GM23338 (cell line): ENCODE measurements around the gene GOLGA2. TPM values are rescaled to one million over a fixed set of nuclear protein-coding genes. Genes with fewer than 3 reads are reported as not detected.
A peak's percentile ranks its signal among the peaks of the same experiment; 100 is the strongest.

Experiments
- ATAC-seq: fragments of 200-7000 bp; cut with Tn5 transposase; 3 replicates; pipeline ENCODE4 v1.9.1; 2020
- DNase-seq: peaks from one replicate; pipeline ENCODE4 v3.0.0-alpha.2; 2015; ENCODE audit warnings: low spot score
- H2AFZ ChIP-seq: fragments of 200-600 bp; sonication (generic); 2 replicates; pipeline ENCODE4 v1.8.0; 2016; ENCODE audit warnings: antibody characterized with exemption, mild to moderate bottlenecking, moderate library complexity
- H3F3A ChIP-seq: fragments of 200-600 bp; sonication (generic); replicated peaks from 2 replicates; pipeline ENCODE4 v1.8.0; 2017; ENCODE audit warnings: antibody characterized with exemption, mixed run types, low read depth
- H3K27ac ChIP-seq: fragments of 200-600 bp; sonication (generic); 2 replicates; pipeline ENCODE4 v1.6.1; 2016; ENCODE audit warnings: low read depth
- H3K27me3 ChIP-seq: fragments of 200-600 bp; sonication (generic); 2 replicates; pipeline ENCODE4 v1.8.0; 2016; ENCODE audit warnings: mild to moderate bottlenecking, mixed run types, moderate library complexity; ENCODE audit not compliant: insufficient read depth
- H3K36me3 ChIP-seq: fragments of 200-600 bp; sonication (generic); 2 replicates; pipeline ENCODE4 v1.8.0; 2016; ENCODE audit warnings: mild to moderate bottlenecking; ENCODE audit not compliant: insufficient read depth
- H3K4me1 ChIP-seq: fragments of 200-600 bp; sonication (generic); 2 replicates; pipeline ENCODE4 v1.8.0; 2016; ENCODE audit warnings: mild to moderate bottlenecking, moderate library complexity; ENCODE audit not compliant: insufficient read depth
- H3K4me2 ChIP-seq: fragments of 200-600 bp; sonication (generic); 2 replicates; pipeline ENCODE4 v1.7.1; 2017; ENCODE audit warnings: mixed run types
- H3K4me3 ChIP-seq: fragments of 200-600 bp; sonication (generic); 2 replicates; pipeline ENCODE4 v1.6.1; 2016; ENCODE audit warnings: mixed run types
- H3K79me2 ChIP-seq: fragments of 200-600 bp; sonication (generic); replicated peaks from 2 replicates; pipeline ENCODE4 v1.8.0; 2017; ENCODE audit warnings: mild to moderate bottlenecking; ENCODE audit not compliant: insufficient read depth
- H3K9me2 ChIP-seq: fragments of 200-600 bp; sonication (generic); 2 replicates; pipeline ENCODE4 v1.8.0; 2017; ENCODE audit not compliant: insufficient read depth
- H4K20me1 ChIP-seq: fragments of 200-600 bp; sonication (generic); replicated peaks from 2 replicates; pipeline ENCODE4 v1.8.0; 2017; ENCODE audit warnings: mild to moderate bottlenecking; ENCODE audit not compliant: insufficient read depth
- H3K27ac Mint-ChIP-seq: 2 replicates; pipeline ENCODE4 v1.8.0; 2020; ENCODE audit warnings: inconsistent platforms, mild to moderate bottlenecking, moderate library complexity, mixed read lengths
- H3K27me3 Mint-ChIP-seq: 3 replicates; pipeline ENCODE4 v1.8.0; 2022; ENCODE audit warnings: low read depth, mild to moderate bottlenecking, moderate library complexity, mixed read lengths, inconsistent platforms; ENCODE audit not compliant: insufficient read depth, poor library complexity
- H3K36me3 Mint-ChIP-seq: 3 replicates; pipeline ENCODE4 v1.8.0; 2021; ENCODE audit warnings: low read depth, mild to moderate bottlenecking, inconsistent platforms, moderate library complexity, mixed read lengths
- H3K4me1 Mint-ChIP-seq: 3 replicates; pipeline ENCODE4 v1.8.0; 2020; ENCODE audit warnings: mild to moderate bottlenecking, inconsistent platforms, mixed read lengths
- H3K4me3 Mint-ChIP-seq: 3 replicates; pipeline ENCODE4 v1.8.0; 2021; ENCODE audit warnings: moderate library complexity, mild to moderate bottlenecking, inconsistent platforms, mixed read lengths
- H3K9me3 Mint-ChIP-seq: 3 replicates; pipeline ENCODE4 v1.8.0; 2020; ENCODE audit warnings: moderate library complexity, mild to moderate bottlenecking, inconsistent platforms, mixed read lengths
- CREB1 ChIP-seq: fragments of 250-450 bp; sonication (Bioruptor Pico); IDR thresholded peaks from 2 replicates; pipeline ENCODE4 v1.5.0; 2020; ENCODE audit warnings: low read depth, mild to moderate bottlenecking, moderate library complexity
- JUNB ChIP-seq: IDR thresholded peaks from one replicate; pipeline ENCODE4 v1.6.1; 2016; ENCODE audit warnings: antibody characterized with exemption; ENCODE audit not compliant: unreplicated experiment
- POLR2AphosphoS5 ChIP-seq: IDR thresholded peaks from 2 replicates; pipeline ENCODE4 v1.6.1; 2016; ENCODE audit warnings: antibody characterized with exemption, low read depth
- STAT1 ChIP-seq: IDR thresholded peaks from one replicate; pipeline ENCODE4 v1.6.1; 2016; ENCODE audit warnings: antibody characterized with exemption; ENCODE audit not compliant: unreplicated experiment
- ZNF114 ChIP-seq: fragments of 250-450 bp; sonication (Bioruptor Pico); IDR thresholded peaks from 2 replicates; pipeline ENCODE4 v1.5.0; 2020; ENCODE audit warnings: mild to moderate bottlenecking, moderate library complexity
- ZNF331 ChIP-seq: fragments of 250-450 bp; sonication (Bioruptor Pico); IDR thresholded peaks from 2 replicates; pipeline ENCODE4 v1.5.0; 2020; ENCODE audit warnings: low read depth, mild to moderate bottlenecking, moderate library complexity
- long read RNA-seq: library from polyadenylated mRNA; unstranded; transcript quantifications from one replicate; pipeline ENCODE4 v2.0.0, GENCODE V29; 2020; ENCODE audit not compliant: unreplicated experiment
- polyA plus RNA-seq: library from polyadenylated mRNA; unstranded; fragments of >200 nt; fragmentation: Nextera tagmentation; extraction: Ambion mirVana; gene quantifications from 2 replicates; pipeline ENCODE4 v1.2.1, GENCODE V29; 2016
- total RNA-seq: library from RNA; depleted of rRNA; stranded (reverse); fragments of >200 nt; shearing (Covaris generic); gene quantifications from 2 replicates; pipeline ENCODE4 v1.2.3, GENCODE V29; 2014; rRNA removed
- TF ChIP-seq, protein P1 (sequence below): IDR thresholded peaks from 2 replicates; pipeline ENCODE4 v1.6.1; 2016; ENCODE audit warnings: antibody characterized with exemption
- TF ChIP-seq, protein P2 (sequence below): IDR thresholded peaks from one replicate; pipeline ENCODE4 v1.6.1; 2018; ENCODE audit warnings: antibody characterized with exemption; ENCODE audit not compliant: unreplicated experiment

The GOLGA2 gene, protein sequence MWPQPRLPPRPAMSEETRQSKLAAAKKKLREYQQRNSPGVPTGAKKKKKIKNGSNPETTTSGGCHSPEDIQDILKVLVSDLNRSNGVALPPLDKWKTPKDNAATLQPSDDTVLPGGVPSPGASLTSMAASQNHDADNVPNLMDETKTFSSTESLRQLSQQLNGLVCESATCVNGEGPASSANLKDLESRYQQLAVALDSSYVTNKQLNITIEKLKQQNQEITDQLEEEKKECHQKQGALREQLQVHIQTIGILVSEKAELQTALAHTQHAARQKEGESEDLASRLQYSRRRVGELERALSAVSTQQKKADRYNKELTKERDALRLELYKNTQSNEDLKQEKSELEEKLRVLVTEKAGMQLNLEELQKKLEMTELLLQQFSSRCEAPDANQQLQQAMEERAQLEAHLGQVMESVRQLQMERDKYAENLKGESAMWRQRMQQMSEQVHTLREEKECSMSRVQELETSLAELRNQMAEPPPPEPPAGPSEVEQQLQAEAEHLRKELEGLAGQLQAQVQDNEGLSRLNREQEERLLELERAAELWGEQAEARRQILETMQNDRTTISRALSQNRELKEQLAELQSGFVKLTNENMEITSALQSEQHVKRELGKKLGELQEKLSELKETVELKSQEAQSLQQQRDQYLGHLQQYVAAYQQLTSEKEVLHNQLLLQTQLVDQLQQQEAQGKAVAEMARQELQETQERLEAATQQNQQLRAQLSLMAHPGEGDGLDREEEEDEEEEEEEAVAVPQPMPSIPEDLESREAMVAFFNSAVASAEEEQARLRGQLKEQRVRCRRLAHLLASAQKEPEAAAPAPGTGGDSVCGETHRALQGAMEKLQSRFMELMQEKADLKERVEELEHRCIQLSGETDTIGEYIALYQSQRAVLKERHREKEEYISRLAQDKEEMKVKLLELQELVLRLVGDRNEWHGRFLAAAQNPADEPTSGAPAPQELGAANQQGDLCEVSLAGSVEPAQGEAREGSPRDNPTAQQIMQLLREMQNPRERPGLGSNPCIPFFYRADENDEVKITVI
- total RNA-seq (44.4 and 48.4 TPM in 2 replicates), polyA plus RNA-seq (31.4 and 32.6 TPM in 2 replicates)
- long read RNA-seq, partial matches to known transcripts: 2 of 4 reads
- long read RNA-seq, other reads (novel, unspliced or antisense): 2 of 4 reads

DNA sequence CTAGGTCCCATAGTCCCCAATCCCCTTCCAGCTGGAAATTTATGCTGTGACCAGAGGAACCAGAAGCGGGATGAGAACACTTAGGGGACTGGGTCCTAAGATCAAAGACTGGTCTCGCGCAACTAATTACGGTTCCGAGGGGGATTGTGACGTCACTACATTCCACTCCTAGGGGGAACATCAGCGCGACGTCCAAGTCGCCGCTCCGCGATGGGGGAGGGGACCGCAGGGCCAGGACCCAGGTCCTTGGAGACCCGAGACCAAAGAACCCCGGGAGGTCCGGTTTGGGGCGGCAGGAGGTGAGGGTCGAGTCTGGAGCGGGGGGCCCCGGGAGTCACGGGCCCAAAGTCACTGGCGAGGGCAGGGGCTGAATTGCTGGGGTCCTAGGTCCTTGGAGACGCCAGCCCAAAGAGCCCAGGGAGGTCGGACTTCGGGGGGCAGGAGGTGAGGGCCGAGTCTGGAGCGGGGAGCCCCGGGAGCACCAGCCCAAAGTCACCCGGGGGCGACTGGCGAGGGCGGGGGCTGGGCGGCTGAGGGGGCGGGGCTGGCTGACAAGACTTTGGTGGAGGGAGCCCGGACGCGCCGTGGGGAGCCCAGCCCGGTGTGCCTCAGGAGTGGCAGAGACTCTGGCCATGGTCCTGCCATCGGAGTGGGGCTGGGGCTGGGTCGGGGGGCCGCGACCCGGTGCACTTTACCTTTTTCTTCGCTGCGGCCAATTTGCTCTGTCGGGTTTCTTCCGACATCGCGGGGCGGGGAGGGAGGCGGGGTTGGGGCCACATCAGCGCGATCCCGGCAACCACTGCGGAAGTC lies at the start of gene GOLGA2:
Gene GOLGA2, minus strand, starts transcription at position 810 of the 810 bp plus-strand sequence. Its CDS starts 31 bp downstream, at position 779.
- peaks cover 13% of the 10 kb centered on the region; the same call in 1 of the 2 replicates for H3F3A ChIP-seq
- peak; percentile 62 for ATAC-seq
- Mint-ChIP-seq H3K36me3 (peaks cover 9% of the 10 kb centered on the region), H3K9me3 (no peaks in the 10 kb centered on the region; the same call in 2 of the 3 replicates), H3K27me3 (peaks cover 16% of the 10 kb centered on the region), H3K4me3 (peak within 1 kb of the TSS; percentile 91), H3K4me1 (peaks cover 13% of the 10 kb centered on the region), H3K27ac (peak within 1 kb of the TSS; percentile 95)
- TF ChIP-seq POLR2AphosphoS5: no peak
- TF ChIP-seq, protein P1, sequence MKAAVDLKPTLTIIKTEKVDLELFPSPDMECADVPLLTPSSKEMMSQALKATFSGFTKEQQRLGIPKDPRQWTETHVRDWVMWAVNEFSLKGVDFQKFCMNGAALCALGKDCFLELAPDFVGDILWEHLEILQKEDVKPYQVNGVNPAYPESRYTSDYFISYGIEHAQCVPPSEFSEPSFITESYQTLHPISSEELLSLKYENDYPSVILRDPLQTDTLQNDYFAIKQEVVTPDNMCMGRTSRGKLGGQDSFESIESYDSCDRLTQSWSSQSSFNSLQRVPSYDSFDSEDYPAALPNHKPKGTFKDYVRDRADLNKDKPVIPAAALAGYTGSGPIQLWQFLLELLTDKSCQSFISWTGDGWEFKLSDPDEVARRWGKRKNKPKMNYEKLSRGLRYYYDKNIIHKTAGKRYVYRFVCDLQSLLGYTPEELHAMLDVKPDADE: no peak
- peak; percentile 96 for TF ChIP-seq CREB1
- H3K36me3 ChIP-seq: no peaks in the 10 kb centered on the region; the same call in 1 of the 2 replicates
- DNase-seq: peak; percentile 73
- peaks cover 8% of the 10 kb centered on the region; the same call in 1 of the 2 replicates for H3K4me1 ChIP-seq
- H3K9me2 ChIP-seq: no peaks in the 10 kb centered on the region
- no peaks in the 10 kb centered on the region for H3K27me3 ChIP-seq
- peaks cover 12% of the 10 kb centered on the region for H4K20me1 ChIP-seq
- H2AFZ ChIP-seq: peak within 1 kb of the TSS; percentile 84
- peaks cover 21% of the 10 kb centered on the region for H3K79me2 ChIP-seq
- H3K4me3 ChIP-seq: peak within 1 kb of the TSS; percentile 97
- peak within 1 kb of the TSS; percentile 94 for H3K27ac ChIP-seq
- H3K4me2 ChIP-seq: peak within 1 kb of the TSS; percentile 99

DNA sequence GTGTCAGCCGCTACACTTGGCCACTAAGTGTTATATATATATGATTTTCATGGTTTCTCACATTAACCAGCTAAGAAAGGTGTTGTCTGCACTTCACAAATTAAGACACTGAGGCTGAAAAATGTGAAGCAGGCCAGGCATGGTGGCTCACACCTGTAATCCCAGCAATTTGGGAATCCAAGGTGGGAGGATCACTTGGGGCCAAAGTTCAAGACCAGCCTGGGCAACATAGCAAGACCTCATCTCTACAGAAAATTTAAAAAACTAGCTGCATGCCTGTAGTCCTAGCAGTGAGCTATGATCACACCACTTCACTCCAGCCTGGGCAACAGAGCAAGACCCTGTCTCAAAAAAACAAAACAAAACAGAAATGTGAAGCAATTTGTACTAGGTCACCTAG lies 48.6 kb upstream of the GOLGA2 start:
- H3K27ac ChIP-seq: no peak overlapping the region
- peaks cover 19% of the 10 kb centered on the region for H3K27me3 Mint-ChIP-seq
- H3K27me3 ChIP-seq: no peaks in the 10 kb centered on the region
- peaks cover 18% of the 10 kb centered on the region for H3K79me2 ChIP-seq
- H3K4me2 ChIP-seq: no peak overlapping the region
- H3K36me3 ChIP-seq: peaks cover 6% of the 10 kb centered on the region; the same call in 1 of the 2 replicates
- no peak overlapping the region for H2AFZ ChIP-seq
- H3F3A ChIP-seq: peaks cover 5% of the 10 kb centered on the region; the same call in 1 of the 2 replicates
- H3K4me3 Mint-ChIP-seq: peak overlapping the region; percentile 30; the same call in 2 of the 3 replicates
- H3K4me1 ChIP-seq: peaks cover 7% of the 10 kb centered on the region
- H3K4me1 Mint-ChIP-seq: no peaks in the 10 kb centered on the region; the same call in 2 of the 3 replicates
- no peaks in the 10 kb centered on the region for H3K9me2 ChIP-seq
- peak overlapping the region; percentile 99; the same call in 1 of the 2 replicates for H3K4me3 ChIP-seq
- H3K27ac Mint-ChIP-seq: no peak overlapping the region
- peaks cover 19% of the 10 kb centered on the region for H3K36me3 Mint-ChIP-seq
- no peak for ATAC-seq
- DNase-seq: no peak
- no peaks in the 10 kb centered on the region for H3K9me3 Mint-ChIP-seq
- H4K20me1 ChIP-seq: no peaks in the 10 kb centered on the region; the same call in none of the 2 replicates
- TF ChIP-seq, protein P1: no peak
- TF ChIP-seq ZNF331 (CRISPR knock-in tag) (no peak), JUNB (no peak), ZNF114 (CRISPR knock-in tag) (no peak), STAT1 (no peak)
- TF ChIP-seq, protein P2, sequence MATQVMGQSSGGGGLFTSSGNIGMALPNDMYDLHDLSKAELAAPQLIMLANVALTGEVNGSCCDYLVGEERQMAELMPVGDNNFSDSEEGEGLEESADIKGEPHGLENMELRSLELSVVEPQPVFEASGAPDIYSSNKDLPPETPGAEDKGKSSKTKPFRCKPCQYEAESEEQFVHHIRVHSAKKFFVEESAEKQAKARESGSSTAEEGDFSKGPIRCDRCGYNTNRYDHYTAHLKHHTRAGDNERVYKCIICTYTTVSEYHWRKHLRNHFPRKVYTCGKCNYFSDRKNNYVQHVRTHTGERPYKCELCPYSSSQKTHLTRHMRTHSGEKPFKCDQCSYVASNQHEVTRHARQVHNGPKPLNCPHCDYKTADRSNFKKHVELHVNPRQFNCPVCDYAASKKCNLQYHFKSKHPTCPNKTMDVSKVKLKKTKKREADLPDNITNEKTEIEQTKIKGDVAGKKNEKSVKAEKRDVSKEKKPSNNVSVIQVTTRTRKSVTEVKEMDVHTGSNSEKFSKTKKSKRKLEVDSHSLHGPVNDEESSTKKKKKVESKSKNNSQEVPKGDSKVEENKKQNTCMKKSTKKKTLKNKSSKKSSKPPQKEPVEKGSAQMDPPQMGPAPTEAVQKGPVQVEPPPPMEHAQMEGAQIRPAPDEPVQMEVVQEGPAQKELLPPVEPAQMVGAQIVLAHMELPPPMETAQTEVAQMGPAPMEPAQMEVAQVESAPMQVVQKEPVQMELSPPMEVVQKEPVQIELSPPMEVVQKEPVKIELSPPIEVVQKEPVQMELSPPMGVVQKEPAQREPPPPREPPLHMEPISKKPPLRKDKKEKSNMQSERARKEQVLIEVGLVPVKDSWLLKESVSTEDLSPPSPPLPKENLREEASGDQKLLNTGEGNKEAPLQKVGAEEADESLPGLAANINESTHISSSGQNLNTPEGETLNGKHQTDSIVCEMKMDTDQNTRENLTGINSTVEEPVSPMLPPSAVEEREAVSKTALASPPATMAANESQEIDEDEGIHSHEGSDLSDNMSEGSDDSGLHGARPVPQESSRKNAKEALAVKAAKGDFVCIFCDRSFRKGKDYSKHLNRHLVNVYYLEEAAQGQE: no peak
